Right lobe of liver (tissue), 6 donors: ENCODE results near the gene PLS3. TPM values are rescaled to one million over a fixed set of nuclear protein-coding genes. Genes with fewer than 3 reads are reported as not detected.

Experiments used
- ATAC-seq, 4 donors: fragments of 200-7000 bp; cut with Tn5 transposase; one replicate each; pipeline ENCODE4 v1.9.1; 2020; ENCODE audit warnings: mild to moderate bottlenecking in 4 of 4, moderate library complexity in 4 of 4
- DNase-seq, 3 donors: peaks; one replicate each; pipeline ENCODE4 v3.0.0-alpha.2; 2020
- H3K27ac ChIP-seq, 3 donors: fragments of 200-600 bp; one replicate each; pipeline ENCODE4 v1.8.0; 2022
- H3K27me3 ChIP-seq, 2 donors: fragments of 200-600 bp; one replicate each; pipeline ENCODE4 v1.8.0; 2022
- H3K36me3 ChIP-seq, 4 donors: fragments of 200-600 bp; sonication (generic) in 1 of 4; one replicate each; pipeline versions ENCODE4 v1.5.1 to v1.8.0; 2017 to 2022; ENCODE audit warnings: control low read depth in 1 of 4
- H3K4me1 ChIP-seq, 4 donors: fragments of 200-600 bp; sonication (generic) in 1 of 4; one replicate each; pipeline versions ENCODE4 v1.5.1 to v1.8.0; 2017 to 2022; ENCODE audit warnings: control low read depth in 1 of 4
- H3K4me3 ChIP-seq, 3 donors: fragments of 200-600 bp; one replicate each; pipeline ENCODE4 v1.8.0; 2022
- H3K9me3 ChIP-seq, 4 donors: fragments of 200-600 bp; sonication (generic) in 1 of 4; one replicate each; pipeline versions ENCODE4 v1.5.1 to v1.8.0; 2017 to 2022; ENCODE audit warnings: control low read depth in 1 of 4
- CTCF ChIP-seq, 4 donors: fragments of 200-600 bp in 3 of 4; fragments of 450-650 bp in 1 of 4; IDR thresholded peaks; one replicate each; pipeline versions ENCODE4 v1.5.1 to v1.8.0; 2016 to 2022; ENCODE audit warnings: antibody characterized with exemption in 4 of 4, mild to moderate bottlenecking in 2 of 4
- POLR2A ChIP-seq: fragments of 450-650 bp; IDR thresholded peaks from one replicate; pipeline ENCODE4 v1.6.1; 2017; ENCODE audit warnings: antibody characterized with exemption, mild to moderate bottlenecking
- WGBS: methylation state at CpG from one replicate; pipeline ENCODE4 v1.1.6; 2018; ENCODE audit warnings: low coverage, low lambda C conversion rate; ENCODE audit not compliant: insufficient coverage; ENCODE audit errors: missing lambda C conversion rate; 5-methylcytosine and 5-hydroxymethylcytosine counted together
- intact Hi-C, 2 donors: fragments of 100-400 bp; cut with DNase I; formaldehyde crosslinking; loops; one replicate each; pipeline versions ENCODE4 v1.11.2 to v1.14.1; 2022
- total RNA-seq, 6 experiments: library from RNA; depleted of rRNA in 2 of 6; stranded (reverse); fragments of >200 nt in 2 of 6; fragmentation: NEBNext Ultra II Directional in 3 of 6; extraction: Animal tissue kit (Norgen Biotek cat#: 25700) in 3 of 6; gene quantifications; one replicate each; pipeline versions ENCODE4 v1.1.0 to v1.2.4, GENCODE V29; 2016 to 2023
- donor health status: DM: no; HTN: yes; CAD: no.
- donor health status: DM: no; HTN: no; CAD: no.
- donor health status: DM: no; HTN: no; CAD: no.
- donor health status: DM: no; HTN: yes; CAD: no.
- donor health status: DM: no; HTN: yes; CAD: no.

Gene PLS3
- total RNA-seq, 6 experiments from 2014 or later: 85.3 to 239 (median 114) TPM

- H3K4me3 ChIP-seq: no peak overlapping the region
- whole genome bisulfite sequencing: 75% methylated on average over 4 of the region's 7 CpGs
- H3K9me3 ChIP-seq: no peaks in the 10 kb centered on the region
- no peaks in the 10 kb centered on the region for H3K4me1 ChIP-seq
- H3K27me3 ChIP-seq: no peaks in the 10 kb centered on the region
- no peaks in the 10 kb centered on the region for H3K36me3 ChIP-seq
- ATAC-seq: no peak
- DNase-seq: no peak
- H3K27ac ChIP-seq: no peak overlapping the region
- intact Hi-C loops: no loop called here
- TF ChIP-seq CTCF (IDR thresholded peaks at IDR 0.05) (no peak), POLR2A (no peak)
Measured at GRCh38 chrX:115525486-115525885, 35.5 kb upstream of the PLS3 start.

GRCh38 chrX:115531818-115532403, 29.1 kb upstream of the PLS3 start:
- peaks cover 0 to 3% of the 10 kb centered on the region in 2 donors for H3K27me3 ChIP-seq
- H3K4me1 ChIP-seq: no peaks in the 10 kb centered on the region
- no peak overlapping the region for H3K27ac ChIP-seq
- H3K36me3 ChIP-seq: no peaks in the 10 kb centered on the region
- ATAC-seq: no peak
- WGBS: 63% methylated on average over 4 of the region's 4 CpGs
- H3K9me3 ChIP-seq: no peaks in the 10 kb centered on the region
- no peak for TF ChIP-seq CTCF (IDR thresholded peaks at IDR 0.05)
- TF ChIP-seq POLR2A: no peak
- DNase-seq: no peak
- no peak overlapping the region for H3K4me3 ChIP-seq
- intact Hi-C loops: no loop called here

- 40% methylated on average over 1 of the region's 1 CpG for whole genome bisulfite sequencing
- Histone ChIP-seq H3K27ac (no peak overlapping the region), H3K4me3 (no peak overlapping the region), H3K27me3 (peaks cover 0 to 3% of the 10 kb centered on the region in 2 donors), H3K4me1 (no peaks in the 10 kb centered on the region), H3K9me3 (no peaks in the 10 kb centered on the region), H3K36me3 (no peaks in the 10 kb centered on the region)
- DNase-seq (no peak), ATAC-seq (no peak)
- intact Hi-C loops: no loop called here
- TF ChIP-seq CTCF (IDR thresholded peaks at IDR 0.05) (no peak), POLR2A (no peak)
Measured at GRCh38 chrX:115533485-115533884, 27.5 kb upstream of the PLS3 start.

GRCh38 chrX:115534383-115534782, 26.6 kb upstream of the PLS3 start:
- no peak overlapping the region for H3K27ac ChIP-seq
- no peak for DNase-seq
- H3K9me3 ChIP-seq: no peaks in the 10 kb centered on the region
- TF ChIP-seq CTCF (IDR thresholded peaks at IDR 0.05): no peak
- TF ChIP-seq POLR2A: no peak
- 50% methylated on average over 1 of the region's 1 CpG for WGBS
- no peak for ATAC-seq
- no peaks in the 10 kb centered on the region for H3K4me1 ChIP-seq
- H3K4me3 ChIP-seq: no peak overlapping the region
- H3K36me3 ChIP-seq: no peaks in the 10 kb centered on the region
- intact Hi-C loops: no loop called here
- peaks cover 0 to 3% of the 10 kb centered on the region in 2 donors for H3K27me3 ChIP-seq

- DNase-seq: no peak
- Histone ChIP-seq H3K4me3 (no peak overlapping the region), H3K9me3 (no peaks in the 10 kb centered on the region), H3K27ac (no peak overlapping the region), H3K4me1 (no peaks in the 10 kb centered on the region), H3K36me3 (no peaks in the 10 kb centered on the region), H3K27me3 (peaks cover 0 to 3% of the 10 kb centered on the region in 2 donors)
- intact Hi-C loops: no loop called here
- TF ChIP-seq CTCF (IDR thresholded peaks at IDR 0.05): no peak
- no peak for TF ChIP-seq POLR2A
- ATAC-seq: no peak
Measured at GRCh38 chrX:115535421-115535820, 25.6 kb upstream of the PLS3 start.
